Retinal pigment epithelial cell (primary cell): ENCODE measurements around the gene ACVR1.

Source experiments
- DNase-seq: peaks from one replicate; pipeline ENCODE4 v3.0.0-alpha.2; 2010; ENCODE audit warnings: low read depth
- H3K4me3 ChIP-seq: 2 replicates; pipeline ENCODE4 v1.5.1; 2011; ENCODE audit warnings: mild to moderate bottlenecking, low read length, control low read depth, moderate library complexity
- CTCF ChIP-seq: conservative IDR thresholded peaks from 2 replicates; pipeline ENCODE4 v1.5.1; 2011; ENCODE audit warnings: low read depth, low read length, control low read depth, inconsistent platforms

The ACVR1 gene

GRCh38 chr2:157746234-157746950 lies 129.7 kb downstream of the ACVR1 start:
- TF ChIP-seq CTCF = no peak
- H3K4me3 ChIP-seq = no peak overlapping the region
- DNase-seq = no peak

GRCh38 chr2:157744571-157745076 lies 131.5 kb downstream of the ACVR1 start:
- DNase-seq = no peak
- H3K4me3 ChIP-seq = no peak overlapping the region
- TF ChIP-seq CTCF = no peak

- H3K4me3 ChIP-seq = no peak overlapping the region
- DNase-seq = no peak
Observed at GRCh38 chr2:157743051-157743450, 133.1 kb downstream of the ACVR1 start.

GRCh38 chr2:157741819-157742484 lies 134.2 kb downstream of the ACVR1 start:
- no peak overlapping the region for H3K4me3 ChIP-seq
- no peak for TF ChIP-seq CTCF
- no peak for DNase-seq

More at GRCh38 chr2:157743051-157743450, 133.1 kb downstream of the ACVR1 start:
- TF ChIP-seq CTCF = no peak

GRCh38 chr2:157737656-157738055 lies 138.5 kb downstream of the ACVR1 start:
- no peak overlapping the region for H3K4me3 ChIP-seq
- TF ChIP-seq CTCF = no peak
- no peak for DNase-seq

GRCh38 chr2:157735532-157735931 lies 140.6 kb downstream of the ACVR1 start:
- DNase-seq = no peak
- no peak for TF ChIP-seq CTCF
- H3K4me3 ChIP-seq = no peak overlapping the region

GRCh38 chr2:157733263-157733662 lies 142.9 kb downstream of the ACVR1 start:
- H3K4me3 ChIP-seq = no peak overlapping the region
- no peak for DNase-seq
- TF ChIP-seq CTCF = no peak
